Measurements from ENCODE around the gene CARMIL1. TPM values are rescaled to one million over a fixed set of nuclear protein-coding genes. Genes with fewer than 3 reads are reported as not detected.
A peak's percentile ranks its signal among the peaks of the same experiment; 100 is the strongest.

Gene CARMIL1
- total RNA-seq, 1 donor from 2014 or later = 37.6 TPM

DNA sequence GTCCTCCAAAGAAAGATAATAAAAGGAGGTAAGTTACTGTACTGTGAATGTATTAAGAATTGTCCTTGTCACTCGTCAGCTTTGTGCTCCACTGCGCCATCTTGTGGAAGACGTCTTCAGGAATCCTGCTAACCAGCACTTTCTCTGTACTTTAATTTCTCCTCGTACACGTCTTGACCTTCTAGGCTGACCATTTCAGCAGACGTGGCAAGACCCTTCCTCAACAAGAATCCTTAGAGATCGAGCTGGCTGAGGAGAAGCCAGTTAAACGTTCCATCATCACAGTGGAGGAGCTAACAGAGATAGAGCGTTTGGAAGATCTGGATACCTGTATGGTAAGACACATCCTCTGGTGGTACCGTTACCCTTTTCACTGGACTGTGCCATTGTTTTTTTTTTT lies 277.3 kb downstream of the CARMIL1 start:
- Histone ChIP-seq H3K36me3 (no peaks in the 10 kb centered on the region), H3K27me3 (no peaks in the 10 kb centered on the region), H3K4me3 (no peak overlapping the region), H3K27ac (no peak overlapping the region), H3K9me3 (no peaks in the 10 kb centered on the region), H3K4me1 (no peaks in the 10 kb centered on the region)
- peak; percentile 75 for DNase-seq
- intact Hi-C loops (cut with DNase I) = no loop called here
- TF ChIP-seq, protein P1, sequence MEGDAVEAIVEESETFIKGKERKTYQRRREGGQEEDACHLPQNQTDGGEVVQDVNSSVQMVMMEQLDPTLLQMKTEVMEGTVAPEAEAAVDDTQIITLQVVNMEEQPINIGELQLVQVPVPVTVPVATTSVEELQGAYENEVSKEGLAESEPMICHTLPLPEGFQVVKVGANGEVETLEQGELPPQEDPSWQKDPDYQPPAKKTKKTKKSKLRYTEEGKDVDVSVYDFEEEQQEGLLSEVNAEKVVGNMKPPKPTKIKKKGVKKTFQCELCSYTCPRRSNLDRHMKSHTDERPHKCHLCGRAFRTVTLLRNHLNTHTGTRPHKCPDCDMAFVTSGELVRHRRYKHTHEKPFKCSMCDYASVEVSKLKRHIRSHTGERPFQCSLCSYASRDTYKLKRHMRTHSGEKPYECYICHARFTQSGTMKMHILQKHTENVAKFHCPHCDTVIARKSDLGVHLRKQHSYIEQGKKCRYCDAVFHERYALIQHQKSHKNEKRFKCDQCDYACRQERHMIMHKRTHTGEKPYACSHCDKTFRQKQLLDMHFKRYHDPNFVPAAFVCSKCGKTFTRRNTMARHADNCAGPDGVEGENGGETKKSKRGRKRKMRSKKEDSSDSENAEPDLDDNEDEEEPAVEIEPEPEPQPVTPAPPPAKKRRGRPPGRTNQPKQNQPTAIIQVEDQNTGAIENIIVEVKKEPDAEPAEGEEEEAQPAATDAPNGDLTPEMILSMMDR (IDR thresholded peaks at IDR 0.05) = peak; percentile 82
- peak; percentile 86 for ATAC-seq

DNA sequence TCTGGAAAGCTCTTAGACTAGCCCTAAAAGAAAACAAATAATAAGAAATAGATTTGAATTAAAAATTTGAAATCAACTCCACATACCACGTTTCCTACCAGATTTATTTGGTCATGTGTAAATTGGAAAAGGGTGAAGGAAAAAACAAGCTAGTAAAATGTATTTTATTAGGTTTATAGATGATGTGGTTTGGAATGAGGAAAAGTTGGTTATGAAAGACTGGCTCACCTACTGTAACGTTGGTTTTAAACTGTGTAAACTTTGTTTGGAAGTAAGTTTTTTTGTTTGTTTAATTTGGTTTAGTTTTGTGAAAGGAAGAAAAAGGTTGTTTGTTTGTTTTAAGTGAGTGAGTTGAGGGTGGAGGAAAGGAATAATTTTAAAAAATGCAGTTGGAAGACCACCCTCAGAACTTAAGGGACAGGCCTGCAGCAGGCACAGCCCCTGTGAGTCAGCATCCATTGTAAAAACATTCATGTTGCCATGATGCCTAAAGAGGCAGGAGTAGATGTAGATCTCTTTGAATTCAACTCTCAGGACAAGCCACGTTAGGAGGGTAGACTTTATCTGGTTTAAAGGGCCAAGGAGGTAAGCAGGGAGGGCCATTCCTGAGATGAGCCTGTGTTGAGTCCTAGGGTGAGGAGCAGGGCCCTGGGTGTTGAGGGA lies 279.1 kb downstream of the CARMIL1 start:
- no peak for ATAC-seq
- TF ChIP-seq, protein P1 (IDR thresholded peaks at IDR 0.05) = no peak
- Histone ChIP-seq H3K36me3 (peaks cover 1% of the 10 kb centered on the region), H3K9me3 (no peaks in the 10 kb centered on the region), H3K27ac (no peak overlapping the region), H3K27me3 (no peaks in the 10 kb centered on the region), H3K4me3 (no peak overlapping the region), H3K4me1 (no peaks in the 10 kb centered on the region)
- intact Hi-C loops (cut with DNase I) = no loop called here
- DNase-seq = no peak

DNA sequence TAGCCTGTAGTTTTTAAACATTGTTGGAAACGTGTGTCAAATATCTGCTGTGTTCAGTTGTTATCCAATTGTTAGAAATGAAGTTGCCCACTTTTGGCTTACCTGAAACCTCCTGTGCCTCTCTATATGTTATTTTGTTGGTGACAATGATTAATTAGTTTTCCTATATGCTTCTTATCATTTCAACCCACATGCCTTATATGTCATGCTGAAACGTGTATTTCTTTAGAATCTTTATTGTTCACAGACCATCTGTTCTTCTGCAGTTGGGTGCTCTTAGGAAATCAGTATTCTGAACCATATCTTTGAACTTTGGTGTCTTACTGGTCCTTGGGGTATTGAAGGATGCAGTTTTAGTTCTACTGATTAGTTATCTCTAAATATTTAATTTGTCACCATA lies 281.7 kb downstream of the CARMIL1 start:
- no peaks in the 10 kb centered on the region for H3K4me1 ChIP-seq
- H3K9me3 ChIP-seq = no peaks in the 10 kb centered on the region
- no peak overlapping the region for H3K4me3 ChIP-seq
- H3K36me3 ChIP-seq = peaks cover 4% of the 10 kb centered on the region
- ATAC-seq (no peak), DNase-seq (no peak)
- H3K27ac ChIP-seq = no peak overlapping the region
- TF ChIP-seq, protein P1 (IDR thresholded peaks at IDR 0.05) = no peak
- H3K27me3 ChIP-seq = no peaks in the 10 kb centered on the region
- intact Hi-C loops (cut with DNase I) = no loop called here

DNA sequence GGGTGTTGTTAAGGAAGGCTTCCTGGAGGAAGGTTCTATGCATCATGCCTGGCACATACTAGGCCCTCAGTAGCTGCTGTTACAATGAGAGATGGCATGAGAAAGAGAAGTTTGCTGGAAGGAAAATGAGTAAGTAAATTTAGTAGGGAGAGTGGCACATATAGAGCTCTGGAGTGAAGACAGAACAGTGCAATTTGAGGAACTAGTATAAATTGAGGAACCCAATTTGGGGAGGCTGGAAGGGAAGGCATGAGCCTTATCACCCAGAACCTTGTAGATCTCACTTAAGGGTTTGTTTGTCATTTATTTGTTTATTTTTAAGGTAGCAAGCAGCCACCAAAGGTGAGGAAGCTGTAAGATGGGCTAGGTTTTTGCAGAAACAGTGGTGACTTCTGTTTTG lies 285.8 kb downstream of the CARMIL1 start:
- Histone ChIP-seq H3K4me1 (no peaks in the 10 kb centered on the region), H3K27ac (no peak overlapping the region), H3K4me3 (no peak overlapping the region), H3K9me3 (no peaks in the 10 kb centered on the region), H3K27me3 (no peaks in the 10 kb centered on the region), H3K36me3 (peaks cover 4% of the 10 kb centered on the region)
- intact Hi-C loops (cut with DNase I) = no loop called here
- TF ChIP-seq, protein P1 (IDR thresholded peaks at IDR 0.05) = no peak
- DNase-seq = no peak
- peak; percentile 57 for ATAC-seq

DNA sequence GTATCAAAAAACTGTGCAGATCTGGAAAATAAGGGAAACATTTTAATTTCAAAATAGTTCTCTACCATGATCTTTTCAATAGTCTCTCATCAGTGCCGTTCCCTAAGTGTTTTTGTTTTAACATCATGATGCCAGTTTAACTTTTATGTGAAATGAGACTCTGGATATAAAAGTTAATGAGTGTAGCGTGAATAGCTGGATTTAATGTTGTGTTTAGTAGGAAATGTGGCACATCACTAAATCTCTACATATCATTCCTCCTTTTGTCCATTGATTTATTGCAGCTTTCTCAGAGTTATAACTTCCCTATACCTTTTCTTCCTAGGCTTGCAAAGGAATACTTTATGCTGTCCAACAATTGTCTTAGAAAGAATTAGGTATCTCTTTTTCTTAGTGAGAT lies 291.4 kb downstream of the CARMIL1 start:
- no peak overlapping the region for H3K4me3 ChIP-seq
- no peaks in the 10 kb centered on the region for H3K36me3 ChIP-seq
- TF ChIP-seq, protein P1 (IDR thresholded peaks at IDR 0.05) = no peak
- intact Hi-C loops (cut with DNase I) = no loop called here
- H3K9me3 ChIP-seq = no peaks in the 10 kb centered on the region
- H3K27me3 ChIP-seq = no peaks in the 10 kb centered on the region
- DNase-seq = no peak
- ATAC-seq = no peak
- no peak overlapping the region for H3K27ac ChIP-seq
- no peaks in the 10 kb centered on the region for H3K4me1 ChIP-seq

DNA sequence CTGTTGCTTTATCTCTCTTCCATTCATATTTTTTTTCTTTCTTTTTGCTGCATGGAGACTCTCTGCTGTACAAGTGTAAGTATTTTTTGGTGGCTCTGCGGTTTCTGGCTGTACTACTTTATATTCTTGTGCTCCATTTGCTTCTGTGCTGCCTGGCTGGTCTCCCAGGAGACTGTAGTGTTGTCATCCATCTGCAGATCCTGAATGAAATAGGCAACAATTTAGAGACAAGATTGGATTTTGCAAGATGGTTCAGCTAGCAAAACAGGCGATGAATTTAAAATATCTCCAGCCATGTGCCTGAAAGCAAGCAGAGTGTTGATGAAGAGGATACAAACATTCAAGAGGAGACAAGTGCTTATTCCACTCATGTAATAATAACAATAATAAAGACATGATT lies 297.7 kb downstream of the CARMIL1 start:
- intact Hi-C loops (cut with DNase I) = no loop called here

More for the DNA sequence above, 297.7 kb downstream of the CARMIL1 start:
- no peaks in the 10 kb centered on the region for H3K9me3 ChIP-seq
- H3K27me3 ChIP-seq = no peaks in the 10 kb centered on the region
- DNase-seq (no peak), ATAC-seq (no peak)
- TF ChIP-seq, protein P1 (IDR thresholded peaks at IDR 0.05) = no peak
- no peak overlapping the region for H3K4me3 ChIP-seq
- H3K4me1 ChIP-seq = no peaks in the 10 kb centered on the region
- H3K36me3 ChIP-seq = peaks cover 13% of the 10 kb centered on the region
- H3K27ac ChIP-seq = no peak overlapping the region

All from upper lobe of right lung (tissue), 1 donor.